Measurements from ENCODE around the gene ZKSCAN8.

- no peak for TF ChIP-seq CTCF (IDR thresholded peaks at IDR 0.05; ENCODE audit: poor library complexity)
- no peak for TF ChIP-seq EZH2 (IDR thresholded peaks at IDR 0.05; ENCODE audit: borderline replicate concordance)
Observed at GRCh38 chr6:28161410-28162079, 19.9 kb downstream of the ZKSCAN8 start.

All from hepatocyte (in vitro differentiated cells).